K562 (cell line): ENCODE measurements around the gene NSMF. TPM values are rescaled to one million over a fixed set of nuclear protein-coding genes. Genes with fewer than 3 reads are reported as not detected.

Experiments used
- CCNT2 ChIP-seq: IDR thresholded peaks from 2 replicates; pipeline ENCODE4 v1.6.1; 2011; ENCODE audit warnings: borderline replicate concordance, low read depth, mild to moderate bottlenecking, moderate library complexity, mixed read lengths, low read length; ENCODE audit not compliant: insufficient read length; ENCODE audit errors: extremely low read depth
- CREB3L1 ChIP-seq: fragments of 450-650 bp; IDR thresholded peaks from 2 replicates; pipeline ENCODE4 v1.6.1; 2014; ENCODE audit warnings: low read depth, mild to moderate bottlenecking, moderate library complexity, borderline replicate concordance
- DDX20 ChIP-seq: fragments of 450-650 bp; IDR thresholded peaks from 2 replicates; pipeline ENCODE4 v1.6.1; 2016; ENCODE audit warnings: missing genetic modification characterization, low read depth, mild to moderate bottlenecking, missing compliant biosample characterization, moderate library complexity
- KAT2B ChIP-seq: IDR thresholded peaks from one replicate; pipeline ENCODE4 v1.6.1; 2012; ENCODE audit warnings: low read depth, mild to moderate bottlenecking, control low read depth, inconsistent platforms, low read length, moderate library complexity
- L3MBTL2 ChIP-seq: fragments of 450-650 bp; IDR thresholded peaks from 2 replicates; pipeline ENCODE4 v1.6.1; 2016; ENCODE audit warnings: mild to moderate bottlenecking, moderate library complexity
- NEUROD1 ChIP-seq: fragments of 150-350 bp; IDR thresholded peaks from 2 replicates; pipeline ENCODE4 v1.6.1; 2014; ENCODE audit warnings: borderline replicate concordance, low read length, low read depth; ENCODE audit not compliant: partially characterized antibody
- NONO ChIP-seq, 2 experiments: fragments of 200-400 bp in 1 of 2; fragments of 450-650 bp in 1 of 2; formaldehyde crosslinking in 1 of 2; IDR thresholded peaks; 2 replicates each; pipeline ENCODE4 v1.6.1; 2017; ENCODE audit warnings: low read depth in 2 of 2, mild to moderate bottlenecking in 2 of 2, moderate library complexity in 2 of 2, low read length in 1 of 2
- NR3C1 ChIP-seq: sonication (generic); formaldehyde crosslinking; IDR thresholded peaks from 2 replicates; pipeline ENCODE4 v1.8.1; 2022; ENCODE audit warnings: missing genetic modification reagents
- SIN3B ChIP-seq: fragments of 450-650 bp; IDR thresholded peaks from 2 replicates; pipeline ENCODE4 v1.6.1; 2017; ENCODE audit warnings: low read depth, mild to moderate bottlenecking, moderate library complexity
- SMAD4 ChIP-seq: fragments of 250-450 bp; sonication (Bioruptor Pico); conservative IDR thresholded peaks from 2 replicates; pipeline ENCODE4 v1.8.0; 2021; ENCODE audit warnings: inconsistent platforms, mild to moderate bottlenecking, moderate library complexity
- STAT5A ChIP-seq: IDR thresholded peaks from 2 replicates; pipeline ENCODE4 v1.6.1; 2012; ENCODE audit warnings: low read length, inconsistent platforms, borderline replicate concordance
- TRIM24 ChIP-seq, 2 experiments: fragments of 450-650 bp; IDR thresholded peaks; 2 replicates each; pipeline ENCODE4 v1.6.1; 2016
- TRIM25 ChIP-seq: fragments of 450-650 bp; IDR thresholded peaks from 2 replicates; pipeline ENCODE4 v1.7.0; 2016; ENCODE audit warnings: borderline replicate concordance
- TSHZ1 ChIP-seq: fragments of 250-450 bp; sonication (Bioruptor Pico); IDR thresholded peaks from 2 replicates; pipeline ENCODE4 v1.4.0; 2020; ENCODE audit warnings: mild to moderate bottlenecking, moderate library complexity
- ZBTB11 ChIP-seq, 3 experiments: fragments of 200-800 bp in 1 of 3; fragments of 250-450 bp in 1 of 3; fragments of 450-650 bp in 1 of 3; sonication (Bioruptor Pico) in 1 of 3; sonication (Bioruptor generic) in 1 of 3; formaldehyde crosslinking in 1 of 3; IDR thresholded peaks; 2 replicates each; pipeline versions ENCODE4 v1.6.1 to v1.8.0; 2016 to 2022; ENCODE audit warnings: mild to moderate bottlenecking in 2 of 3, missing genetic modification characterization in 2 of 3, missing compliant biosample characterization in 1 of 3, moderate library complexity in 1 of 3
- ZEB2 ChIP-seq: fragments of 450-650 bp; IDR thresholded peaks from 2 replicates; pipeline ENCODE4 v1.6.1; 2016
- ZNF282 ChIP-seq: sonication (generic); formaldehyde crosslinking; IDR thresholded peaks from 2 replicates; pipeline ENCODE4 v1.8.1; 2023; ENCODE audit warnings: missing genetic modification reagents
- polyA plus RNA-seq, 8 experiments: library from polyadenylated mRNA; depleted of rRNA in 4 of 8; stranded (reverse) in 5 of 8; unstranded in 3 of 8; fragments of >200 nt; fragmentation: Nextera tagmentation in 2 of 8; fragmentation: Illumina TruSeq in 1 of 8; extraction: Ambion mirVana in 2 of 8; extraction: Trizol in 1 of 8; gene quantifications; 2 replicates each; pipeline versions ENCODE4 v1.2.1 to v1.2.3, GENCODE V29; 2011 to 2014; ENCODE audit warnings: inconsistent platforms in 1 of 8, missing spikeins in 1 of 8
- total RNA-seq, 7 experiments: library from RNA; depleted of rRNA in 6 of 7; stranded (reverse); fragments of >200 nt in 6 of 7; fragmentation: Illumina TruSeq in 2 of 7; extraction: Trizol in 2 of 7; gene quantifications; 2 replicates each; pipeline versions ENCODE4 v1.2.1 to v1.2.3, GENCODE V29; 2011 to 2021; ENCODE audit warnings: low replicate concordance in 1 of 7

The NSMF gene
- total and polyA plus RNA-seq, 9 of the 15 experiments (the other 6 are each of a cell fraction or from before 2014, with no cell fraction given) = 0.20 to 82.7 (median 29.3) TPM

GRCh38 chr9:137429974-137430722, 29.0 kb downstream of the NSMF start (continued):
- TF ChIP-seq TSHZ1 = no peak
- TF ChIP-seq ZBTB11 (CRISPR knock-in tag; IDR thresholded peaks at IDR 0.05) = no peak
- TF ChIP-seq SMAD4 = no peak
- no peak for TF ChIP-seq DDX20 (tag)
- TF ChIP-seq TRIM24 (IDR thresholded peaks at IDR 0.05) = no peak
- TF ChIP-seq KAT2B = no peak
- no peak for TF ChIP-seq ZNF282 (CRISPR knock-in tag)
- TF ChIP-seq NEUROD1 = no peak
- TF ChIP-seq CREB3L1 = no peak
- no peak for TF ChIP-seq NR3C1 (CRISPR knock-in tag)
- peak; percentile 71 for TF ChIP-seq CCNT2
- no peak for TF ChIP-seq STAT5A
- no peak for TF ChIP-seq ZEB2
- TF ChIP-seq TRIM25 = no peak
- TF ChIP-seq SIN3B = no peak
- TF ChIP-seq NONO (IDR thresholded peaks at IDR 0.05; ENCODE audit: low read depth in 2 of 2, low read length in 1 of 2) = no peak
- peak; percentile 38 for TF ChIP-seq L3MBTL2
